Measurements from ENCODE around the gene ZBTB16.
A peak's percentile ranks its signal among the peaks of the same experiment; 100 is the strongest.

Gene ZBTB16

DNA sequence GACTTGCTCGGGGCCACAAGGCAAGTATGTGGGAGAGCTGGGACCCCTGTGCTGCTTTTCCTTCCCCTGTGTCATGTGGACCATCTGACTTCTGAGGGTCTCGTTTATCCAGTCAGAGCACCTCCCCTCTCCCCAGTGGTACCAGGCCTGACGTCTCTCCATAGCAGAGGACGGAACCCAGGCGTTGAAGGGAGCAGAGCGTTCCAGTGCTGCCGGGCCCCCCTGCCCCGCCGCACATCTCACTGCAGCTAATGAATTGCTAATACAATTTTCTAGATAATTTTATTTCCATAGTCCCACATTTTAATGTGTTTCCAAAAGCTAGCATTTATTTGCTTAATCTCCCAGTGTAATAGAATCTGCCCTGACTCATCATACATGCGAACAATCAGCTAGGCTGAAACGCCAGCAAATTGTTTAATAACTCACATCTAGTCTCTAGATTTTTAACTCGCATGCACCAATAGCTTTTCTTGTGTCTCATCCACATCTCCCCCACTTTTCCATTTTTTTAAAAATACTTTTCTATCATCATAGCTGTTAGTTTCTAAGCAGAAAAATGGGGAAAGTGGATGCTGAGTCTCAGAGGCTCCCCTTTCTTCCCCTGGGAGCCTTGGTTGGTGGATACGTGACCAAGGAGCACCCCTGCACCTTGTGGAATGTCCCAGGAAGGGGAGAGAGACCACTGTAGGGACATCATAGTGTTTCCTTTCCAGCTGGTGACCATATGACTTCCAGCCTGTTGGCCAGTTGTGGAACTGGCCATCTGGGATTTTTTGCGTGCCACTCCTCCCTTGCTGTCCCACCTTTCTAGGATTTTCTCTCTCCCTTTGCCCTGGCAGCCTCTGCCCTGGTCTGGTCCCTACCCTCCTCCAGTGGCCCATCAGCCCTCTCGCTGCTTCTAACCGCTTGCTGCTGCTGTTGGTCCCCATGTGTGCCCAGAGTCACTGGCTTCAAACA lies 178.1 kb downstream of the ZBTB16 start:
- H3K4me3 ChIP-seq (ENCODE audit: low read depth, low read length): no peak overlapping the region
- DNase-seq (ENCODE audit: low read depth): peak; percentile 58
- TF ChIP-seq, protein P1, sequence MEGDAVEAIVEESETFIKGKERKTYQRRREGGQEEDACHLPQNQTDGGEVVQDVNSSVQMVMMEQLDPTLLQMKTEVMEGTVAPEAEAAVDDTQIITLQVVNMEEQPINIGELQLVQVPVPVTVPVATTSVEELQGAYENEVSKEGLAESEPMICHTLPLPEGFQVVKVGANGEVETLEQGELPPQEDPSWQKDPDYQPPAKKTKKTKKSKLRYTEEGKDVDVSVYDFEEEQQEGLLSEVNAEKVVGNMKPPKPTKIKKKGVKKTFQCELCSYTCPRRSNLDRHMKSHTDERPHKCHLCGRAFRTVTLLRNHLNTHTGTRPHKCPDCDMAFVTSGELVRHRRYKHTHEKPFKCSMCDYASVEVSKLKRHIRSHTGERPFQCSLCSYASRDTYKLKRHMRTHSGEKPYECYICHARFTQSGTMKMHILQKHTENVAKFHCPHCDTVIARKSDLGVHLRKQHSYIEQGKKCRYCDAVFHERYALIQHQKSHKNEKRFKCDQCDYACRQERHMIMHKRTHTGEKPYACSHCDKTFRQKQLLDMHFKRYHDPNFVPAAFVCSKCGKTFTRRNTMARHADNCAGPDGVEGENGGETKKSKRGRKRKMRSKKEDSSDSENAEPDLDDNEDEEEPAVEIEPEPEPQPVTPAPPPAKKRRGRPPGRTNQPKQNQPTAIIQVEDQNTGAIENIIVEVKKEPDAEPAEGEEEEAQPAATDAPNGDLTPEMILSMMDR (conservative IDR thresholded peaks at IDR 0.05; ENCODE audit: low read depth, low read length): peak; percentile 10

DNA sequence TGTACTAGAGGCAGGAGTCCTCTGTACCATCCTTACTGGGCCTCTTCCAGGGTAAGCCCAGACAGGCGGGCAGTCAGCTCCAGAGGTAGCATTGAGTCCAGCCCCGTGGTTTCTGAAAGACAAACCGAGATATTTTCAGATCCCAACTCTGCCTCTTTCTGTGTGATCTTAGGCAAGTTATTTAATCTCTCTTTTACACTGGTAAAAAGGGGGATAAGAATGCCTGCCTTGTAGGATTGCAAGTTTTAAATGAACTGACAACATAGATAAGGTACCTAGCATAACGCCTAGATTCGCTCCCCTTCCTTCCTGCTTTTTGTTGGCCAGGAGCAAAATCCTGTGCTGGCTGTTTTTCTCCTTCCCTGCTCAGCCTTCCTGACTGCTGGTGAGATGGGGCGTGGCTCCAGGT lies 180.2 kb downstream of the ZBTB16 start:
- no peak for DNase-seq (ENCODE audit: low read depth)
- TF ChIP-seq, protein P1 (conservative IDR thresholded peaks at IDR 0.05; ENCODE audit: low read depth, low read length): no peak
- no peak overlapping the region for H3K4me3 ChIP-seq (ENCODE audit: low read depth, low read length)

DNA sequence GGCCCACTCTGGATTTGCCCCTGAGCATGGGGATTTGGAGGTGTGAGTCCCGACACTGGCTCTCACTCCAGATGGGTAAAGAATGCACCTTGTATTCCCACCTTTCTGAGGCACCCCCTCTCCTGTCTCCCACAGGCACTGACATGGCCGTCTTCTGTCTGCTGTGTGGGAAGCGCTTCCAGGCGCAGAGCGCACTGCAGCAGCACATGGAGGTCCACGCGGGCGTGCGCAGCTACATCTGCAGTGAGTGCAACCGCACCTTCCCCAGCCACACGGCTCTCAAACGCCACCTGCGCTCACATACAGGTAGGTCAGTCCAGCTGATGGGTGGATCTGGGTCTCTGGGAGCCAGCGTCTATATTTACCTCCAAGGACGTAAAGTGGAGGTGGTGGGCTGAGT lies 182.5 kb downstream of the ZBTB16 start:
- H3K4me3 ChIP-seq (ENCODE audit: low read depth, low read length): no peak overlapping the region
- DNase-seq (ENCODE audit: low read depth): no peak
- TF ChIP-seq, protein P1 (conservative IDR thresholded peaks at IDR 0.05; ENCODE audit: low read depth, low read length): no peak

DNA sequence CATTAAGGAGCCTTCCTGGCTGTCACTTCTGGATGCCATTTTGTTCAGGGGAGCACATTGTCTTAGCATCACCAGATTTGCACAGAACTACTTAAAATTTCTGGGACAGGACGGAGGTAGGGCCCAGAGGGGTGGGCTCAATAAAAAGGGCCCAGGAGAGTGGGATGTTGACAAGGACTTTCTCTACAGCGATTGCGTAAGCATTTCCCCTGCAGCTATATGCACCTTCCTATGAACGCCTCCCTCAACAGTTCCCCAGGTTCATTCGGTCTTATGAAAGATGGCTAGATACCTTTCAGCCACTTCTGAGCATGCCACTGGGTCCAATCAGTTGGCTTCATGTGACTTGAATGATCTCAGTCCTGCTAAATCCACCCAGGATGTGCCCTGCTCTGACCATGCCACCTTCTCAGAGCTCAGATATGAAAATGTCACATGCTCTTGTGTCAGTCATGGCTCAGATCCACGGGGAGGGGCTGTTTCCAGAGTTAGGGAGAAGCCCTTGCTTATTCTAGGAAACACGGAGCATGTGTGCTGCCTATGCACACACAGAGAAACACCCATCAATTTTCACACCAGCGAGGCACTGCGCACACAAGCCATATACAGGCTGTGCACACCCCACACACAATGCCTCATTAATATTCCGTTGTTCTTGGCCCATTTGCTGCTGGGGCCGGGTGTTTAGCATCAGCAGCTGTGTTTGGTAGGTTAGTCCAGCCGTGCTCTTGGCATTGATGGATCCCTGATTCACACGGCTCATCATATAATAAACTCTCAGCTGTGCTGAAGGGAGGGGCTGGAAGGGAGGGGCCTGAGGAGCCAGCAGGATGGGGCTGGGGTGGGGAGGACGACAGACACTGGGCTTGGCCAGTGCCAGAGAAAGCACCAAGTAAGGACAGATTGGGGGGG lies 184.2 kb downstream of the ZBTB16 start:
- no peak for DNase-seq (ENCODE audit: low read depth)
- no peak overlapping the region for H3K4me3 ChIP-seq (ENCODE audit: low read depth, low read length)
- TF ChIP-seq, protein P1 (conservative IDR thresholded peaks at IDR 0.05; ENCODE audit: low read depth, low read length): no peak

DNA sequence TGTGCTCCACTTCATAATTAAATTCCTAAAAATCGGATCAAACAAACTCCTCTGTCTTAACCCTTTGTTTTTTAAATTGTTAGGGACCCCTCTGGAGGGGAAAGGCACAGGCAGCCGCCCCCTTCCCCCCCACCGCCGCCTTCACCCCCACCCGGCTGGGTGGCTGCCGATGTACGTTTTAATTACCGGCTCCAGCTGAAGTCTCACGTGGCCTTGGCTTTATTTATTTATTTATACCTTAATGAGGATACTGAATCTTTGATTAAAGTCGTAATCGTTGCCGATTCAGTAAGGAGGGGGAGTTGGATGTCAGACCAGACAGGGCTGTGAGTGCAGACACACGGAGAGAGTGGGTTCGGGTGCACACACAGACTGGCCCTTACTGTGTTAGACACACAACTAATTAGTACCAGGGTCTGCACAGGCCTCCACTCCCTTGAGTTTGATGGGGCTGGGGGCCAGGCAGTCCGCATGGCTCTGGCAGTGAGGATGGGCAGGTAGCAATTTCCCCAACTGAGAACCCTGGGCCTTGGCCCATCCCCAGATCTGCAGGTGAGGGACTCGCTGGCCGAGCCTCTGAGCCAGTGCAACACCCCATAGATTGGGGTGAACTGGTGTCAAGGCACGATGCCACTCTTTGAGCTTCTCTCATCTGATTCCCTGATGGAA lies 185.3 kb downstream of the ZBTB16 start:
- TF ChIP-seq, protein P1 (conservative IDR thresholded peaks at IDR 0.05; ENCODE audit: low read depth, low read length): no peak
- no peak for DNase-seq (ENCODE audit: low read depth)
- H3K4me3 ChIP-seq (ENCODE audit: low read depth, low read length): no peak overlapping the region

DNA sequence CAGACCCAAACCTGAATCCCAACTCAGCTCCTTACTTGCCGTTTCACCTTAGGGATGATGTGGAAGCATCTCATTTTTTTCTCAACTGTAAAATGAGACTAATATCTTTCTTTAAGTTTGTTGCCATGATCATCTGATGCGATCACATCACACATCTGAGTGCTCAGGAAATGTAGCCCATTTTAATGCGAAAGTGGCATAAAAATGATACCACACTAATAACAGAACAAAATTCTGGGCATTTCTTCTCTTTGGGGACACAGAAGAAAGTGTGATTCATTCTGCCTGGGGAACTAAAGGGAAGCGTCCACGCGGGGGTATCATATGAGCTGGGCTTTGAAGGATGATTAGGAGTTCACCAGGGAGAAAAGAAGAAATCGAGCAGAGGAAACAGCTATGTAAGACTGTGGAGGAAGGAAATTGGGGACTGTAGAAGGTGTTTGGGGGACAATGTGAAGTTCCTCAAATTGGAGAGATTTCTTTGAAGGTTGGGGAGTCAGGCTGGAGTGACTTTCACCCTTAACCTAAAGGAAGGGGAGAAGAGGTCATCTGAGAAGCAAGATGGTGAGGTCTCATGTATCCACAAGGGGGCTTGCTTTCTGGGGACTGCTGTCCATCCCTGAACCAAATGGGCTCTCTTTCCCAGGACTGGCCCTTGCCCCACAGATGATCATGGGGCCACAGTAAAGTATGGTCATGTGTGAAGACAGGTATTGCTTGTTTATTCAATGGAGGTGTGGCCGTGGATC lies 187.0 kb downstream of the ZBTB16 start:
- TF ChIP-seq, protein P1 (conservative IDR thresholded peaks at IDR 0.05; ENCODE audit: low read depth, low read length): peak; percentile 17
- DNase-seq (ENCODE audit: low read depth): no peak
- no peak overlapping the region for H3K4me3 ChIP-seq (ENCODE audit: low read depth, low read length)
